Measurements from ENCODE around the gene GNB1.

- TF ChIP-seq CTCF (IDR thresholded peaks at IDR 0.05; ENCODE audit: borderline replicate concordance, extremely low read depth, low read length, poor library complexity, severe bottlenecking) (no peak), EZH2 (IDR thresholded peaks at IDR 0.05; ENCODE audit: borderline replicate concordance, low read depth, low read length, severe bottlenecking) (no peak)
These were observed 34.8 kb upstream of the GNB1 start for GRCh38 chr1:1925437-1926345.

Data from DND-41 (cell line).